PFSK-1 (cell line): ENCODE results near the gene NUDT13.

Experiments used
- FOXP2 ChIP-seq: optimal IDR thresholded peaks from 2 replicates; pipeline ENCODE3; 2011; ENCODE audit warnings: borderline replicate concordance, control low read depth, inconsistent platforms; ENCODE audit not compliant: insufficient read depth; ENCODE audit errors: extremely low read length, extremely low read depth
- POLR2AphosphoS5 ChIP-seq: IDR thresholded peaks from 2 replicates; pipeline ENCODE4 v1.6.1; 2012; ENCODE audit warnings: low read depth, mild to moderate bottlenecking, control low read depth, low read length, moderate library complexity
- REST ChIP-seq, 2 experiments: IDR thresholded peaks; 2 replicates each; pipeline versions ENCODE4 v1.6.1 to v1.8.0; 2011 to 2012; ENCODE audit warnings: low read depth in 2 of 2, low read length in 2 of 2, control low read depth in 1 of 2, inconsistent platforms in 1 of 2, mild to moderate bottlenecking in 1 of 2, moderate library complexity in 1 of 2; ENCODE audit not compliant: insufficient read depth in 1 of 2
- SIN3A ChIP-seq: IDR thresholded peaks from 2 replicates; pipeline ENCODE4 v1.6.1; 2012; ENCODE audit warnings: mild to moderate bottlenecking, low read length, moderate library complexity, borderline replicate concordance; ENCODE audit not compliant: insufficient read depth

GRCh38 chr10:73163096-73163495 is 52.8 kb downstream of the NUDT13 start:
- no peak for TF ChIP-seq FOXP2
- TF ChIP-seq REST (IDR thresholded peaks at IDR 0.05; ENCODE audit: insufficient read depth in 1 of 2, low read depth in 2 of 2, low read length in 2 of 2): no peak
- no peak for TF ChIP-seq SIN3A
- TF ChIP-seq POLR2AphosphoS5: no peak
